Measurements from ENCODE around the gene RDH8.

The RDH8 gene

DNA sequence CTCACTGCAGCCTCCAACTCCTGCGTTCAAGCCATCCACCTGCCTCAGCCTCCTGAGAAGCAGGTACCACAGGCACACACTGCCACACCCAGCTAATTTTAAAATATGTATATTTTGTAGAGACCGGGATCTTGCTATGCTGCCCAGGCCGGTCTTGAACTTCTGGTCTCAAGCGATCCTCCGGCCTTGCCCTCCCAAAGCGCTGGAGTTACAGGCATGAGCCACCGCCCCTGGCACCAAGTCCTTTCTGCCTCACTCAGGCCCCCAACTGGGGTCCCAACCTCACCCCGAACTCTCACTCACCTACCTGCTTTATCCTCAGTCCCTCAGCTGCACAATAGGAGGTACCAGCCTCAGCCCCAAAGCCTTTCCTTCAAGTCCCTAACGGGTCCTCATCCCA is 2.3 kb upstream of the RDH8 start:
- Histone ChIP-seq H3K27ac (ENCODE audit: low read length) (no peak overlapping the region), H3K36me3 (replicated peaks; ENCODE audit: insufficient read depth, low read length) (no peaks in the 10 kb centered on the region), H2AFZ (ENCODE audit: low read length) (no peak overlapping the region), H3F3A (ENCODE audit: insufficient read depth, low read length) (no peaks in the 10 kb centered on the region), H3K4me2 (ENCODE audit: low read depth, low read length) (no peak overlapping the region), H3K27me3 (replicated peaks; ENCODE audit: insufficient read depth, low read length) (peaks cover 88% of the 10 kb centered on the region), H3K79me2 (ENCODE audit: low read length) (no peaks in the 10 kb centered on the region), H3K4me1 (ENCODE audit: low read length) (no peaks in the 10 kb centered on the region), H3K9me3 (replicated peaks; ENCODE audit: insufficient read depth, low read length) (no peaks in the 10 kb centered on the region), H3K9me2 (replicated peaks; ENCODE audit: insufficient read depth, low read length) (no peaks in the 10 kb centered on the region), H3K9ac (ENCODE audit: low read length) (no peak overlapping the region), H3K4me3 (ENCODE audit: low read length) (no peak overlapping the region), H4K20me1 (ENCODE audit: insufficient read depth, low read length) (no peaks in the 10 kb centered on the region)
- DNase-seq, result no peak
- TF ChIP-seq EZH2 (optimal IDR thresholded peaks at IDR 0.05; ENCODE audit: low read depth, low read length) (no peak), EZH2phosphoT487 (IDR thresholded peaks at IDR 0.05; ENCODE audit: low read length) (no peak)
- TF ChIP-seq, protein P1, sequence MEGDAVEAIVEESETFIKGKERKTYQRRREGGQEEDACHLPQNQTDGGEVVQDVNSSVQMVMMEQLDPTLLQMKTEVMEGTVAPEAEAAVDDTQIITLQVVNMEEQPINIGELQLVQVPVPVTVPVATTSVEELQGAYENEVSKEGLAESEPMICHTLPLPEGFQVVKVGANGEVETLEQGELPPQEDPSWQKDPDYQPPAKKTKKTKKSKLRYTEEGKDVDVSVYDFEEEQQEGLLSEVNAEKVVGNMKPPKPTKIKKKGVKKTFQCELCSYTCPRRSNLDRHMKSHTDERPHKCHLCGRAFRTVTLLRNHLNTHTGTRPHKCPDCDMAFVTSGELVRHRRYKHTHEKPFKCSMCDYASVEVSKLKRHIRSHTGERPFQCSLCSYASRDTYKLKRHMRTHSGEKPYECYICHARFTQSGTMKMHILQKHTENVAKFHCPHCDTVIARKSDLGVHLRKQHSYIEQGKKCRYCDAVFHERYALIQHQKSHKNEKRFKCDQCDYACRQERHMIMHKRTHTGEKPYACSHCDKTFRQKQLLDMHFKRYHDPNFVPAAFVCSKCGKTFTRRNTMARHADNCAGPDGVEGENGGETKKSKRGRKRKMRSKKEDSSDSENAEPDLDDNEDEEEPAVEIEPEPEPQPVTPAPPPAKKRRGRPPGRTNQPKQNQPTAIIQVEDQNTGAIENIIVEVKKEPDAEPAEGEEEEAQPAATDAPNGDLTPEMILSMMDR (IDR thresholded peaks at IDR 0.05; ENCODE audit: low read length), result no peak

DNA sequence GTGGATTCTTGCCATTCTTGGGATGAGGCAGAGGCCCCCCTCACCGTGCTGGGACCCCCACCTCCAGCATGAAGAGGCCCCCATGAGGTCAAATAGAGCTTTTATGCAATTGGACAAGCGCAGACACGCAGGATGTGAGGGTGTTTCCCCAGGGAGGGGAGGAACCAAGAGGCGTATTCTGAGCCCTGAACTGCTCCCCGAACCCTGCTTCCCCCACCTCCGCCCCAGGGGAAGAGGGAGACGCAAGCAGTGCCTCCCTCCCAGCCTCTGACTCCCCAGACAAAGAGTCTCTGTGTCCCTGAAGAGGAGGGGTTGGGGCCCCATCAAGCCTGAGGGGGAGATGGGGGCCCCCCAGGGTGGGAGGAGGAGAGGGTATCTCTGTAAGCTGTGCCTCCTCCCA is 1.3 kb upstream of the RDH8 start:
- H3K27me3 ChIP-seq (replicated peaks; ENCODE audit: insufficient read depth, low read length), result peaks cover 85% of the 10 kb centered on the region
- TF ChIP-seq EZH2phosphoT487 (IDR thresholded peaks at IDR 0.05; ENCODE audit: low read length) (no peak), EZH2 (optimal IDR thresholded peaks at IDR 0.05; ENCODE audit: low read depth, low read length) (no peak)
- TF ChIP-seq, protein P1 (IDR thresholded peaks at IDR 0.05; ENCODE audit: low read length), result no peak
- H3K27ac ChIP-seq (ENCODE audit: low read length), result no peak overlapping the region
- no peaks in the 10 kb centered on the region for H3K9me2 ChIP-seq (replicated peaks; ENCODE audit: insufficient read depth, low read length)
- H3K4me3 ChIP-seq (ENCODE audit: low read length), result no peak overlapping the region
- no peak overlapping the region for H3K9ac ChIP-seq (ENCODE audit: low read length)
- H4K20me1 ChIP-seq (ENCODE audit: insufficient read depth, low read length), result no peaks in the 10 kb centered on the region
- DNase-seq, result no peak
- H3F3A ChIP-seq (ENCODE audit: insufficient read depth, low read length), result no peaks in the 10 kb centered on the region
- H2AFZ ChIP-seq (ENCODE audit: low read length), result no peak overlapping the region
- no peak overlapping the region for H3K4me2 ChIP-seq (ENCODE audit: low read depth, low read length)
- no peaks in the 10 kb centered on the region for H3K36me3 ChIP-seq (replicated peaks; ENCODE audit: insufficient read depth, low read length)
- no peaks in the 10 kb centered on the region for H3K9me3 ChIP-seq (replicated peaks; ENCODE audit: insufficient read depth, low read length)
- H3K4me1 ChIP-seq (ENCODE audit: low read length), result no peaks in the 10 kb centered on the region
- no peaks in the 10 kb centered on the region for H3K79me2 ChIP-seq (ENCODE audit: low read length)

DNA sequence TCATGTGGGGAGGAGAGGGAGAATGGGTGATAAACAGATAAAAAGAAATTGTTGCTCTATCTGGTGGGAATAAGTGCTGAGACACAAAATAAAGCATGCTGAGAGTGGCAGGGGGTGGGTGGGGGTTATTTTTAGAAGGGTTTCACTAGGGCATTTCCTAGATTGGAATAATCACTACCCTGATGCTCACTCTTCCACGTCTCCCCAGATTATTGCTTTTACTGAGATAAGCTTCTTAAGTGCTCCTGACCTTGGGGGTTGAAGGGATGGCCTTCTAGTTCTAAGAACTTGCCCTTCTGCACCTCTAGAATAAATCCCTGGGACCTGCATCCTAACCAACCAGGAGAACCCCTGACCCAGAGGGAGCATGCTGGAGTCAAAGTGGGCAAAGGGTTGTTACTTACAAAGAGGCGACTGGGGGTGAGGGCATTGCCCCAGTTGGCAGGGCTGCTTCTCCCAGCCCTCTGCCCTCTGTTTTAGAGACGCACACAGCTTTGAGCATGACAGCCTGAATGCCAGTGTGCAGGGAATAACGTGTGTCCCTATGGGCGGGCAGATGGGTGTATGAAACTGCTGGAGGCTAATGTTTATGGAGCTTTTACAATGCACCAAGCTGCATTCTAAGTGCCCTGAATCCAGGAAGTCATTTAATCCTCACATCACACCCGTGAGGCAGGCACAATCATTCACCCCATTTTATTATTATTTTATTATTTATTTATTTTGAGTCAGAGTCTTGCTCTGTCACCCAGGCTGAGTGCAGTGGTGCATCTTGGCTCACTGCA is 743 bp downstream of the RDH8 start:
- Histone ChIP-seq H3K9me2 (replicated peaks; ENCODE audit: insufficient read depth, low read length) (no peaks in the 10 kb centered on the region), H3K27me3 (replicated peaks; ENCODE audit: insufficient read depth, low read length) (peaks cover 78% of the 10 kb centered on the region), H2AFZ (ENCODE audit: low read length) (no peak overlapping the region), H3K9me3 (replicated peaks; ENCODE audit: insufficient read depth, low read length) (no peaks in the 10 kb centered on the region), H3K4me2 (ENCODE audit: low read depth, low read length) (no peak overlapping the region), H3K36me3 (replicated peaks; ENCODE audit: insufficient read depth, low read length) (no peaks in the 10 kb centered on the region), H3K79me2 (ENCODE audit: low read length) (no peaks in the 10 kb centered on the region), H3K27ac (ENCODE audit: low read length) (no peak overlapping the region), H3K4me1 (ENCODE audit: low read length) (no peaks in the 10 kb centered on the region), H3F3A (ENCODE audit: insufficient read depth, low read length) (no peaks in the 10 kb centered on the region), H4K20me1 (ENCODE audit: insufficient read depth, low read length) (no peaks in the 10 kb centered on the region), H3K4me3 (ENCODE audit: low read length) (no peak overlapping the region), H3K9ac (ENCODE audit: low read length) (no peak overlapping the region)
- TF ChIP-seq, protein P1 (IDR thresholded peaks at IDR 0.05; ENCODE audit: low read length), result no peak
- TF ChIP-seq EZH2 (optimal IDR thresholded peaks at IDR 0.05; ENCODE audit: low read depth, low read length) (no peak), EZH2phosphoT487 (IDR thresholded peaks at IDR 0.05; ENCODE audit: low read length) (no peak)
- no peak for DNase-seq
